Nephron (organoid): ENCODE data around the gene CPZ.

ENCODE experiments used
- H3K27ac Mint-ChIP-seq, 3 experiments: 2 replicates each; pipeline ENCODE4 v1.8.0; 2020; ENCODE audit warnings: mixed read lengths in 3 of 3, mild to moderate bottlenecking in 2 of 3, moderate library complexity in 1 of 3
- H3K27me3 Mint-ChIP-seq: 2 replicates; pipeline ENCODE4 v1.8.0; 2021; ENCODE audit warnings: low read depth, mild to moderate bottlenecking, moderate library complexity, mixed read lengths
- H3K36me3 Mint-ChIP-seq: 2 replicates; pipeline ENCODE4 v1.8.0; 2020; ENCODE audit warnings: low read depth, mixed read lengths
- H3K4me1 Mint-ChIP-seq: 2 replicates; pipeline ENCODE4 v1.8.0; 2020; ENCODE audit warnings: mixed read lengths
- H3K4me3 Mint-ChIP-seq, 3 experiments: 2 replicates each; pipeline ENCODE4 v1.8.0; 2020; ENCODE audit warnings: mild to moderate bottlenecking in 3 of 3, mixed read lengths in 3 of 3, moderate library complexity in 2 of 3
- H3K9me3 Mint-ChIP-seq: 2 replicates; pipeline ENCODE4 v1.8.0; 2020; ENCODE audit warnings: mixed read lengths
- TF ChIP-seq, protein P1 (sequence below), 3 experiments: fragments of 200-600 bp; sonication (generic); IDR thresholded peaks; one replicate each; pipeline ENCODE4 v1.5.0; 2021; ENCODE audit warnings: antibody characterized with exemption in 3 of 3; ENCODE audit not compliant: unreplicated experiment in 3 of 3

Gene CPZ

DNA sequence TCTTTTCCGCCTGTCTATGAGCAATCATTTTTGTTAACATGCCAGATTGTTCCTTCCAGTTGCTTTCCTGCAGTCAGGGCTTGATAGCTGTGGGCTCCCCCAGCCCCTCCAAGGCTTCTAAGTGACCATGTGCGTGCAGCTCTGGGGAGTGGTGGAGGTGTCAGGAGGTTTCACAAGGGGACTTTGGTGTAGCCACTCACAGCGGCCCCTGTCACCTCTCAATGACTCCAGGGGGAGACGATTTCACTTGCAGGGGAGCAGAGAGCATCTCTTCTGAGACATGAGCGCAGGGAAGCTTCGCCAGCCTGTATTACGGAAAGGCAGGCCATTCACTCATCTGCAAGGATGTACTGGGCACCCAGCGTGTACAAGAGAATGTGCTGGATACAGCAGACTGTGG lies 15.5 kb upstream of the CPZ start:
- Mint-ChIP-seq H3K27me3 (peaks cover 57% of the 10 kb centered on the region), H3K27ac (no peak overlapping the region), H3K4me1 (no peaks in the 10 kb centered on the region), H3K4me3 (no peak overlapping the region), H3K9me3 (no peaks in the 10 kb centered on the region), H3K36me3 (no peaks in the 10 kb centered on the region)
- TF ChIP-seq, protein P1, sequence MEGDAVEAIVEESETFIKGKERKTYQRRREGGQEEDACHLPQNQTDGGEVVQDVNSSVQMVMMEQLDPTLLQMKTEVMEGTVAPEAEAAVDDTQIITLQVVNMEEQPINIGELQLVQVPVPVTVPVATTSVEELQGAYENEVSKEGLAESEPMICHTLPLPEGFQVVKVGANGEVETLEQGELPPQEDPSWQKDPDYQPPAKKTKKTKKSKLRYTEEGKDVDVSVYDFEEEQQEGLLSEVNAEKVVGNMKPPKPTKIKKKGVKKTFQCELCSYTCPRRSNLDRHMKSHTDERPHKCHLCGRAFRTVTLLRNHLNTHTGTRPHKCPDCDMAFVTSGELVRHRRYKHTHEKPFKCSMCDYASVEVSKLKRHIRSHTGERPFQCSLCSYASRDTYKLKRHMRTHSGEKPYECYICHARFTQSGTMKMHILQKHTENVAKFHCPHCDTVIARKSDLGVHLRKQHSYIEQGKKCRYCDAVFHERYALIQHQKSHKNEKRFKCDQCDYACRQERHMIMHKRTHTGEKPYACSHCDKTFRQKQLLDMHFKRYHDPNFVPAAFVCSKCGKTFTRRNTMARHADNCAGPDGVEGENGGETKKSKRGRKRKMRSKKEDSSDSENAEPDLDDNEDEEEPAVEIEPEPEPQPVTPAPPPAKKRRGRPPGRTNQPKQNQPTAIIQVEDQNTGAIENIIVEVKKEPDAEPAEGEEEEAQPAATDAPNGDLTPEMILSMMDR (IDR thresholded peaks at IDR 0.05; ENCODE audit: unreplicated experiment in 3 of 3) = no peak

DNA sequence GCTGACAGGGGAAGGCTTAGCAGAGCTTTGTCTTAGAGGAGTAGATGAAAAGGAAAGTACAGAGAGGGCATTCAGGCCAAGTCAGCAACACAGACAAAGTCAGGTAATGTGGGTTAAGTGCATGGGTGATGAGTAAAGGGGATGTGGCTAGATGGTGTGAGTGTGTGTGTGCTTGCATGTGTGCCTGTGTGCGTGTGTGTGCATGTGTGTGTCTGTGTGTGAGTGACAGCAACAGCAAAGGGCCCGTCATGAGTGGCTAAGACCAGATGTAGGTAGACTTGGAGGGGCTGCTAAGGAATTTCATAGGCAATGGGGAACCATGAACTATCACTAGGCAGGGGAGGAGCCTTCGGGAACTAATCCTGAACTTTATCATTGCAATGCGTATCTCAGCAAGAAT lies 14.6 kb upstream of the CPZ start:
- Mint-ChIP-seq H3K4me3 (no peak overlapping the region), H3K27me3 (peaks cover 57% of the 10 kb centered on the region), H3K27ac (no peak overlapping the region), H3K9me3 (peaks cover 3% of the 10 kb centered on the region), H3K36me3 (no peaks in the 10 kb centered on the region), H3K4me1 (no peaks in the 10 kb centered on the region)
- TF ChIP-seq, protein P1 (IDR thresholded peaks at IDR 0.05; ENCODE audit: unreplicated experiment in 3 of 3) = no peak

DNA sequence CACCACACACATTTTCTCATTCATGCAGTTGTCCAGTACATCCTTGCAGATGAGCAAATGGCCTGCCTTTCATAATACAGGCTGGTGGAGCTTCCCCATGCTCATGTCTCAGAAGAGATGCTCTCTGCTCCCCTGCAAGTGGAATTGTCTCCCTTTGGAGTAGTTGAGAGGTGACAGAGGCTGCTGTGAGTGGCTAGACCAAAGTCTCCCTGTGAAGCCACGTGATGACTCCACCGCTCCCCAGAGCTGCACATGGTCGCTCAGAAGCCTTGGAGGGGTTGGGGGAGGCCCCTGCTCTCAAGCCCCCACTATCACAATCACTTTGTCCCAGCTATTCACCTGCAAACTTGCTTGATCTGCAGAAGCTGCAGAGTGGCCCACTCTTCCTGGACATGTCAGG lies 13.8 kb upstream of the CPZ start:
- Mint-ChIP-seq H3K36me3 (no peaks in the 10 kb centered on the region), H3K4me3 (no peak overlapping the region), H3K27ac (no peak overlapping the region), H3K4me1 (no peaks in the 10 kb centered on the region), H3K27me3 (peaks cover 62% of the 10 kb centered on the region), H3K9me3 (peaks cover 3% of the 10 kb centered on the region)
- TF ChIP-seq, protein P1 (IDR thresholded peaks at IDR 0.05; ENCODE audit: unreplicated experiment in 3 of 3) = no peak

DNA sequence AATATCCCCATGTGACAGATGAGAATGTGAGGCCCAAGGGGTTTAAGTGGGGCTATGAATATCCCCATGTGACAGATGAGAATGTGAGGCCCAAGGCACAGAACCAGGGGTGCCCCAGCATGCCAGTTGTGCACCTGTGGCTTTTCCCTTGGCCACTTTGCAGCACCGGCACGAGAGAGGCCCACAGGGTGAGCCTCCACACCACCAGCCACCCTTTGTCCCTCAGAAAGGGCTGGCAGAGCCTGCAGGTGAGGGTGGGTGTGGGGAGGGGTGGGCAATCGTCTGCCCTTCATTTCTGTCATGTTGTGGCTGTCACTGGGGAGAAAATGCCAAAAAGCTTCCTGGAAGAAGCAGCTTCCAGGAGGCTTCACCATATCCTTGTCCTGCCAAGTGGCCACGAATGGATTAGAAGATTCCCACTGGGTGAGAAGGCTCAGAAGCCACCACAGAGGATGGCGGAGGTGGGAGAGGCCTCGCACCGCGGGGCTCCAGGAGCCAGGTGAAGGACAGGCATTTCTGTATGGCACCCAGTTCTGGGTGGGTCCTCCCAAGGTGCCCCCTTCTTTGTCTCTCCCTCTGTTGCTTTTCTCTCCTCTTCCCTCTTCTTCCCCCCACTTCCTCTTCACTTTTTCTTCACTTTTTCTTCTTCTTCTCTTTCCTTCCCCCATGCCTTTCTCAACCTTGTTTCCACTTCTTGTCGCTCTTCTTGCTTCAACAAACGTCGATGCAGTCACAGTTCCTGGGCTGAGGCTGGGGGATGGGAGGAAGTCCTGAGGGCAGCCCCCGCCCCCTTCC lies 12.8 kb upstream of the CPZ start:
- TF ChIP-seq, protein P1 (IDR thresholded peaks at IDR 0.05; ENCODE audit: unreplicated experiment in 3 of 3) = no peak
- peaks cover 4% of the 10 kb centered on the region for H3K4me1 Mint-ChIP-seq
- peaks cover 3% of the 10 kb centered on the region for H3K9me3 Mint-ChIP-seq
- peaks cover 72% of the 10 kb centered on the region for H3K27me3 Mint-ChIP-seq
- H3K27ac Mint-ChIP-seq = no peak overlapping the region
- H3K36me3 Mint-ChIP-seq = no peaks in the 10 kb centered on the region
- H3K4me3 Mint-ChIP-seq = no peak overlapping the region

DNA sequence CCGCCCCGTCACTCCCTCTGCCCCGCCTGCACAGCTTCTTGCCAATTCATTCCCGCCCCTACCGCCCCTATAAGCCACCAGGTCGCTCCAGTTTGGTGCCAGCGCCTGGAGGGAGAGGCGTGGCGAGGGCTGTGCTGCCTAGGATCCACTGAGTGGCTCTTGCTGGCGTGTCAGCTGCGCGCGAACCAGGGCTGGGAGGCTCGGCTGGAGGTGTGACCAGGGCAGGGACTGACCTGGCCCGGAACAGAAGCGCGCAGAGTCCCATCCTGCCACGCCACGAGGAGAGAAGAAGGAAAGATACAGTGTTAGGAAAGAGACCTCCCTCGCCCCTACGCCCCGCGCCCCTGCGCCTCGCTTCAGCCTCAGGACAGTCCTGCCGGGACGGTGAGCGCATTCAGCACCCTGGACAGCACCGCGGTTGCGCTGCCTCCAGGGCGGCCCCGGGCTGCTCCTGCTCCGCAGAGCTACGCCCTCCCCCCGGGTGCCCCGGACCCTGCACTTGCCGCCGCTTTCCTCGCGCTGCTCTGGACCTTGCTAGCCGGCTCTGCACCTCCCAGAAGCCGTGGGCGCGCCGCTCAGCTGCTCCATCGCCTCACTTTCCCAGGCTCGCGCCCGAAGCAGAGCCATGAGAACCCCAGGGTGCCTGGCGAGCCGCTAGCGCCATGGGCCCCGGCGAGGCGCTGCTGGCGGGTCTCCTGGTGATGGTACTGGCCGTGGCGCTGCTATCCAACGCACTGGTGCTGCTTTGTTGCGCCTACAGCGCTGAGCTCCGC lies 12.1 kb upstream of the CPZ start, which contains the start of gene GPR78:
Gene GPR78, plus strand, starts transcription at position 72 of the 773 bp plus-strand sequence. Its CDS starts 591 bp downstream, at position 663.
- H3K9me3 Mint-ChIP-seq = peaks cover 3% of the 10 kb centered on the region
- H3K4me1 Mint-ChIP-seq = peaks cover 11% of the 10 kb centered on the region
- H3K4me3 Mint-ChIP-seq = no peak within 1 kb of the TSS
- peaks cover 79% of the 10 kb centered on the region for H3K27me3 Mint-ChIP-seq
- TF ChIP-seq, protein P1 (IDR thresholded peaks at IDR 0.05; ENCODE audit: unreplicated experiment in 3 of 3) = no peak
- H3K36me3 Mint-ChIP-seq = no peaks in the 10 kb centered on the region
- H3K27ac Mint-ChIP-seq = no peak within 1 kb of the TSS
